ENCODE data around the gene IQSEC3.
"Not testable (repeated sequence)": the region's sequence is repeated elsewhere in the genome, so short reads cannot be mapped to it uniquely, and the experiment has no call there.

The IQSEC3 gene

GRCh38 chr12:66428-66781 lies at the start of gene IQSEC3:
IQSEC3 (plus strand) TSS chr12:66767; CDS start chr12:66883, 116 bp downstream.
- not testable (repeated sequence) for DNase-seq (ENCODE audit: low spot score)

GRCh38 chr12:17370-18340 lies 48.9 kb upstream of the IQSEC3 start:
- not testable (repeated sequence) for DNase-seq (ENCODE audit: low spot score)

- DNase-seq (ENCODE audit: low spot score), result not testable (repeated sequence)
Observed at GRCh38 chr12:18821-19567, 47.6 kb upstream of the IQSEC3 start.

- not testable (repeated sequence) for DNase-seq (ENCODE audit: low spot score)
Observed at GRCh38 chr12:19906-20305, 46.7 kb upstream of the IQSEC3 start.

- no peak for DNase-seq (ENCODE audit: low spot score)
Observed at GRCh38 chr12:20757-21156, 45.8 kb upstream of the IQSEC3 start.

GRCh38 chr12:21301-22189 lies 45.0 kb upstream of the IQSEC3 start:
- no peak for DNase-seq (ENCODE audit: low spot score)

GRCh38 chr12:22190-22529 lies 44.4 kb upstream of the IQSEC3 start:
- no peak for DNase-seq (ENCODE audit: low spot score)

- no peak for DNase-seq (ENCODE audit: low spot score)
Observed at GRCh38 chr12:22530-23201, 43.9 kb upstream of the IQSEC3 start.

- not testable (repeated sequence) for DNase-seq (ENCODE audit: low spot score)
Observed at GRCh38 chr12:27904-28303, 38.7 kb upstream of the IQSEC3 start.

GRCh38 chr12:38775-39174 lies 27.8 kb upstream of the IQSEC3 start:
- not testable (repeated sequence) for DNase-seq (ENCODE audit: low spot score)

- not testable (repeated sequence) for DNase-seq (ENCODE audit: low spot score)
Observed at GRCh38 chr12:39555-40265, 26.9 kb upstream of the IQSEC3 start.

GRCh38 chr12:44352-44751 lies 22.2 kb upstream of the IQSEC3 start:
- DNase-seq (ENCODE audit: low spot score), result not testable (repeated sequence)

- DNase-seq (ENCODE audit: low spot score), result not testable (repeated sequence)
Observed at GRCh38 chr12:45235-45990, 21.2 kb upstream of the IQSEC3 start.

- not testable (repeated sequence) for DNase-seq (ENCODE audit: low spot score)
Observed at GRCh38 chr12:45991-46358, 20.6 kb upstream of the IQSEC3 start.

GRCh38 chr12:46542-46941 lies 20.0 kb upstream of the IQSEC3 start:
- DNase-seq (ENCODE audit: low spot score), result not testable (repeated sequence)

GRCh38 chr12:47699-48226 lies 18.8 kb upstream of the IQSEC3 start:
- DNase-seq (ENCODE audit: low spot score), result not testable (repeated sequence)

- DNase-seq (ENCODE audit: low spot score), result not testable (repeated sequence)
Observed at GRCh38 chr12:49149-49548, 17.4 kb upstream of the IQSEC3 start.

GRCh38 chr12:51087-51486 lies 15.5 kb upstream of the IQSEC3 start:
- DNase-seq (ENCODE audit: low spot score), result not testable (repeated sequence)

- DNase-seq (ENCODE audit: low spot score), result not testable (repeated sequence)
Observed at GRCh38 chr12:51962-52361, 14.6 kb upstream of the IQSEC3 start.
